ENCODE measurements around the gene TTLL13. TPM values are rescaled to one million over a fixed set of nuclear protein-coding genes. Genes with fewer than 3 reads are reported as not detected.
A peak's percentile ranks its signal among the peaks of the same experiment; 100 is the strongest.

TTLL13 gene
- total and polyA plus RNA-seq, 12 donors, result 0.11 to 1.9 (median 0.28) TPM; not detected in 5

DNA sequence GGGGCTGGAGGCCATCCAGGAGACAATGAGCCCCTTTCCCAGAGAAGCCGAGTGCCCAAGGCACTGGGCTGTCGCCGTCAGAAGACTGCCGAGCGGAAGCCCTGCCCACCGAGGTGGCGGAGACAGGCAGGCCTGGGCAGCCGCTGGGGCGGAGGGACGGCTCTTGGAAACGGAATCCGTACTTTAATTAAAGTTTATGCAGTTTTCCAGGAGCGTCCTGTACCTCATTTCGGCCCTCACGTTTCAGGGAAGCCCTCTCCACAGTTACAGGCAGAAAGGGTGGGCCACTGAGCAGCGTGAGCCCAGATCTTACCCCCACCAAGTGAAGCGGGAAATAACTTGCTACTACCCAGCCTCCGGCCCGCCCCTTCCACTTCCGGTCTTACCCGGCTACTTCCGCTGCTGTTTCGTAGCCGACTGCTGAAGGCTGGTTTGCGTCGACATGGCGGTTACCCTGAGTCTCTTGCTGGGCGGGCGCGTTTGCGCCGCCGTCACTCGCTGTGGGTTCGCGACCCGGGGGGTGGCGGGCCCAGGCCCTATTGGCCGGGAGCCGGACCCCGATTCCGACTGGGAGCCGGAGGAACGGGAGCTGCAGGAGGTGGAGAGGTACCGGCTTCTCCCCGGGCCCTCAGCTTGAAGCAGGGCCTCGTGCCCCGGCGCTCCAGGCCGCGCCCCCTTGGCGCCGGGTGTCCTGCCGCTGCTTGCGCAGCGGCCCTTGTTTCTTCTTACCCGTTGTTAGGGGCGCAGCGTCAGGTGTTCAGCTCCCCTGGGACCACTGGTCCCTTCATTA lies 16.1 kb downstream of the TTLL13 start, which contains the start of gene NGRN:
Gene NGRN (plus strand): TSS at position 402 of the 790 bp plus-strand sequence. CDS start 41 bp downstream, at position 443.
- H3K4me1 ChIP-seq (replicated peaks in 1 of 2), result peaks cover 20 to 48% of the 10 kb centered on the region in 2 donors

DNA sequence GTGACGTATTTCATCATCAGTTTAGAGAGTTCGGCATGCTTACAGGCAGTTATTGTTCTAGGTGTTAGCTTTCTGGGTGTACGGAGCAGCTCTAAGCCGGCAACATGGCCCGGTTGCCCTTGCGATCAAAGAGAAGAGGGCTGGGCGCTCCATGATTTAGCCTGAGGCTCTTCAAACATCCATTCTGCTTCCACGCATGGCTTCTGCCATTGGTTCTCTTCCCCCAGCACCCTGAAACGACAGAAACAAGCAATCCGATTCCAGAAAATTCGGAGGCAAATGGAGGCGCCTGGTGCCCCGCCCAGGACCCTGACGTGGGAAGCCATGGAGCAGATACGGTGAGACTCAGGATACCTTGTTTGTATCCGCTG lies 16.7 kb downstream of the TTLL13 start:
- TF ChIP-seq POLR2A (IDR thresholded peaks at IDR 0.05) (no peak), CTCF (IDR thresholded peaks at IDR 0.05) (no peak)
- 0 to 1% (median 0%) methylated on average over 14 to 16 of the region's 16 CpGs for WGBS, 4 donors
- Histone ChIP-seq H3K4me3 (peak overlapping the region; percentile 64 to 83 (median 71)), H3K27ac (peak overlapping the region; percentile 94 to 96 (median 96)), H3K36me3 (replicated peaks in 1 of 2) (peaks cover 0 to 13% of the 10 kb centered on the region in 2 donors), H3K4me1 (replicated peaks in 1 of 2) (peaks cover 20 to 53% of the 10 kb centered on the region in 2 donors), H3K27me3 (no peaks in the 10 kb centered on the region), H3K9me3 (replicated peaks in 1 of 3) (no peaks in the 10 kb centered on the region)
- intact Hi-C loops (cut with DNase I), result no loop called here
- DNase-seq, result peak; percentile 31 to 72 (median 52)

More for the DNA sequence above, 16.1 kb downstream of the TTLL13 start, which contains the start of gene NGRN:
- intact Hi-C loops (cut with DNase I), result no loop called here
- H3K4me3 ChIP-seq, result peak within 1 kb of the TSS; percentile 64 to 83 (median 71)
- no peaks in the 10 kb centered on the region for H3K9me3 ChIP-seq (replicated peaks in 1 of 3)
- WGBS, 4 donors, result 0 to 2% (median 1%) methylated on average over 9 to 59 of the region's 59 CpGs
- TF ChIP-seq CTCF (IDR thresholded peaks at IDR 0.05), result no peak
- TF ChIP-seq POLR2A (IDR thresholded peaks at IDR 0.05), result peak; percentile 43 to 82
- no peaks in the 10 kb centered on the region for H3K27me3 ChIP-seq
- DNase-seq, result peak; percentile 89 to 96 (median 93)
- H3K27ac ChIP-seq, result peak within 1 kb of the TSS; percentile 94 to 96 (median 96)
- peaks cover 0 to 7% of the 10 kb centered on the region in 2 donors for H3K36me3 ChIP-seq (replicated peaks in 1 of 2)

GRCh38 chr15:90266485-90266884 lies 17.1 kb downstream of the TTLL13 start:
- H3K4me3 ChIP-seq, result peak overlapping the region in 2 of 4 donors; percentile 64 to 71
- peaks cover 20 to 57% of the 10 kb centered on the region in 2 donors for H3K4me1 ChIP-seq (replicated peaks in 1 of 2)
- peaks cover 0 to 18% of the 10 kb centered on the region in 2 donors for H3K36me3 ChIP-seq (replicated peaks in 1 of 2)
- DNase-seq, result peak in 3 of 7 donors; percentile 44 to 66 (median 46)
- H3K27ac ChIP-seq, result peak overlapping the region; percentile 94 to 96 (median 96)
- intact Hi-C loops (cut with DNase I), result no loop called here
- TF ChIP-seq POLR2A (IDR thresholded peaks at IDR 0.05), result no peak
- TF ChIP-seq CTCF (IDR thresholded peaks at IDR 0.05), result no peak
- H3K27me3 ChIP-seq, result no peaks in the 10 kb centered on the region
- WGBS, 4 donors, result 10 to 15% (median 13%) methylated on average over 15 of the region's 15 CpGs
- H3K9me3 ChIP-seq (replicated peaks in 1 of 3), result no peaks in the 10 kb centered on the region

GRCh38 chr15:90268415-90268814 lies 19.1 kb downstream of the TTLL13 start:
- H3K27me3 ChIP-seq, result no peaks in the 10 kb centered on the region
- H3K9me3 ChIP-seq (replicated peaks in 1 of 3), result no peaks in the 10 kb centered on the region
- no peak overlapping the region for H3K4me3 ChIP-seq
- WGBS, 4 donors, result 44 to 64% (median 51%) methylated on average over 1 of the region's 1 CpG
- no peak overlapping the region for H3K27ac ChIP-seq
- intact Hi-C loops (cut with DNase I), result no loop called here
- no peak for DNase-seq
- peaks cover 0 to 30% of the 10 kb centered on the region in 2 donors for H3K36me3 ChIP-seq (replicated peaks in 1 of 2)
- H3K4me1 ChIP-seq (replicated peaks in 1 of 2), result peaks cover 20 to 57% of the 10 kb centered on the region in 2 donors
- TF ChIP-seq CTCF (IDR thresholded peaks at IDR 0.05) (no peak), POLR2A (IDR thresholded peaks at IDR 0.05) (no peak)

Data from adrenal gland (tissue), 12 donors.